Nephron progenitor cell (in vitro differentiated cells): Measurements from ENCODE around the gene ZNF213.
"Not testable (repeated sequence)": the region's sequence is repeated elsewhere in the genome, so short reads cannot be mapped to it uniquely, and the experiment has no call there.

Experiments
- DNase-seq: peaks from one replicate; pipeline ENCODE4 v3.0.0; 2021
- H3K27ac Mint-ChIP-seq: 2 replicates; pipeline ENCODE4 v1.8.0; 2021; ENCODE audit warnings: mild to moderate bottlenecking, moderate library complexity, mixed read lengths
- H3K27me3 Mint-ChIP-seq: 2 replicates; pipeline ENCODE4 v1.8.0; 2021; ENCODE audit warnings: mild to moderate bottlenecking, low read depth, mixed read lengths; ENCODE audit not compliant: poor library complexity
- H3K36me3 Mint-ChIP-seq: 2 replicates; pipeline ENCODE4 v1.8.0; 2021; ENCODE audit warnings: low read depth, mixed read lengths
- H3K4me1 Mint-ChIP-seq: 2 replicates; pipeline ENCODE4 v1.8.0; 2021; ENCODE audit warnings: mixed read lengths
- H3K4me3 Mint-ChIP-seq: 2 replicates; pipeline ENCODE4 v1.8.0; 2021; ENCODE audit warnings: mild to moderate bottlenecking, moderate library complexity, mixed read lengths
- H3K9me3 Mint-ChIP-seq: 2 replicates; pipeline ENCODE4 v1.8.0; 2021; ENCODE audit warnings: mild to moderate bottlenecking, moderate library complexity, mixed read lengths
- TF ChIP-seq, protein P1 (sequence below): fragments of 200-600 bp; sonication (generic); IDR thresholded peaks from 2 replicates; pipeline ENCODE4 v1.5.0; 2021; ENCODE audit warnings: antibody characterized with exemption

Gene ZNF213

DNA sequence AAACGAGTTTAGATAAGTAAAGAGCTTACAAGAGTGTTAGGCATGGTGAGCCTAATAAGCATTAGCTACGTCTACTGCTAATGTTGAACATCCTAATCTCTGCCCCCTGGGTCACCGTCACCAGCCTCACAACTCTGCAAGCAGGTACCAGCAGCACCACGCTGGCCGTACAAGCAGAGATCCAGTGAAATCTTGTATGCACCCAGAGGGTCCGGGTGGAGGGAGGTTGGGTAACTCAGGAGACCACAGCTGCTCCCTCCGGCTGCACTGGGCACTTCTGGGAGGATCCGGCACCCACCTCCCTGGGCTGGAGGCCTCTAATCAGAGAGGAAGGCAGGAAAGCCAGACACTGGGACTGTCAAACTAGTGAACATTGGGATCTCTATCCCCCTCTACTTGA lies 44.8 kb downstream of the ZNF213 start:
- peaks cover 17% of the 10 kb centered on the region for H3K4me1 Mint-ChIP-seq
- no peaks in the 10 kb centered on the region for H3K36me3 Mint-ChIP-seq
- TF ChIP-seq, protein P1, sequence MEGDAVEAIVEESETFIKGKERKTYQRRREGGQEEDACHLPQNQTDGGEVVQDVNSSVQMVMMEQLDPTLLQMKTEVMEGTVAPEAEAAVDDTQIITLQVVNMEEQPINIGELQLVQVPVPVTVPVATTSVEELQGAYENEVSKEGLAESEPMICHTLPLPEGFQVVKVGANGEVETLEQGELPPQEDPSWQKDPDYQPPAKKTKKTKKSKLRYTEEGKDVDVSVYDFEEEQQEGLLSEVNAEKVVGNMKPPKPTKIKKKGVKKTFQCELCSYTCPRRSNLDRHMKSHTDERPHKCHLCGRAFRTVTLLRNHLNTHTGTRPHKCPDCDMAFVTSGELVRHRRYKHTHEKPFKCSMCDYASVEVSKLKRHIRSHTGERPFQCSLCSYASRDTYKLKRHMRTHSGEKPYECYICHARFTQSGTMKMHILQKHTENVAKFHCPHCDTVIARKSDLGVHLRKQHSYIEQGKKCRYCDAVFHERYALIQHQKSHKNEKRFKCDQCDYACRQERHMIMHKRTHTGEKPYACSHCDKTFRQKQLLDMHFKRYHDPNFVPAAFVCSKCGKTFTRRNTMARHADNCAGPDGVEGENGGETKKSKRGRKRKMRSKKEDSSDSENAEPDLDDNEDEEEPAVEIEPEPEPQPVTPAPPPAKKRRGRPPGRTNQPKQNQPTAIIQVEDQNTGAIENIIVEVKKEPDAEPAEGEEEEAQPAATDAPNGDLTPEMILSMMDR, result no peak
- peaks cover 13% of the 10 kb centered on the region for H3K9me3 Mint-ChIP-seq
- H3K4me3 Mint-ChIP-seq, result no peak overlapping the region
- no peak overlapping the region for H3K27ac Mint-ChIP-seq
- no peak for DNase-seq
- H3K27me3 Mint-ChIP-seq, result peaks cover 100% of the 10 kb centered on the region

DNA sequence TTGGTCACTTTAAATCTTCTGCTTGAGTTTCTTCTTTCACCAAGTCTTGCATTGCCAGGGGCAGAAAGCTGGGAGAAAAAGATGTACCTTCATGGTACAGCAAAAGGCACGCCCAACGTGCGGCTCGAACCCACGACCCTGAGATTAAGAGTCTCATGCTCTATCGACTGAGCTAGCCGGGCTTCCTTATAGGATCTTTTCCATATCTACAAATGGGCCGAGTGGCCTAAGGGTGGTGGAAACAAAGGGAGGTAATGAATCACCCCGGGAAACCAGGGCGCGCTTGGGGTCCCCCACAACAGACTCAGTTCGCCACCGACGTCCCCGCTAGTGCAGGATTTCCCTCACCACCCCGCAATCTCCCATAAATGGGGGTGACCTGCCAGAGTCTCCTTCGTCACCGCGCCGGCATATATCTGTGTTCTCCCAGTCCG lies 45.6 kb downstream of the ZNF213 start:
- TF ChIP-seq, protein P1, result no peak
- DNase-seq, result no peak
- H3K36me3 Mint-ChIP-seq, result no peaks in the 10 kb centered on the region

DNA sequence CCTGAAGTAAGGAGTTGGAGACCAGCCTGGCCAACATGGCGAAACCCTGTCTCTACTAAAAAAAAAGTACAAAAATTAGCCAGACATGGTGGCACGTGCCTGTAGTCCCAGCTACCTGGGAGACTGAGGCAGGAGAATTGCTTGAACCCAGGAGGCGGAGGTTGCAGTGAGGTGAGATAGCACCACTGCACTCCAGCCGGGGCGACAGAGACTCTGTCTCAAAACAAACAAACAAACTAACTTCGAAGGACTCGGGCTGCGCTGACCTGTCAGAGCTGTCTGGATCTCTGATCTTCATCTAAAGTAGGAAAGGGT lies 47.4 kb downstream of the ZNF213 start:
- H3K27ac Mint-ChIP-seq, H3K9me3 Mint-ChIP-seq: not testable (repeated sequence)

More for the DNA sequence above, 45.6 kb downstream of the ZNF213 start:
- H3K9me3 Mint-ChIP-seq, result peaks cover 13% of the 10 kb centered on the region
- peaks cover 97% of the 10 kb centered on the region for H3K27me3 Mint-ChIP-seq
- peaks cover 17% of the 10 kb centered on the region for H3K4me1 Mint-ChIP-seq
- no peak overlapping the region for H3K27ac Mint-ChIP-seq
- peak overlapping the region; percentile 58 for H3K4me3 Mint-ChIP-seq

DNA sequence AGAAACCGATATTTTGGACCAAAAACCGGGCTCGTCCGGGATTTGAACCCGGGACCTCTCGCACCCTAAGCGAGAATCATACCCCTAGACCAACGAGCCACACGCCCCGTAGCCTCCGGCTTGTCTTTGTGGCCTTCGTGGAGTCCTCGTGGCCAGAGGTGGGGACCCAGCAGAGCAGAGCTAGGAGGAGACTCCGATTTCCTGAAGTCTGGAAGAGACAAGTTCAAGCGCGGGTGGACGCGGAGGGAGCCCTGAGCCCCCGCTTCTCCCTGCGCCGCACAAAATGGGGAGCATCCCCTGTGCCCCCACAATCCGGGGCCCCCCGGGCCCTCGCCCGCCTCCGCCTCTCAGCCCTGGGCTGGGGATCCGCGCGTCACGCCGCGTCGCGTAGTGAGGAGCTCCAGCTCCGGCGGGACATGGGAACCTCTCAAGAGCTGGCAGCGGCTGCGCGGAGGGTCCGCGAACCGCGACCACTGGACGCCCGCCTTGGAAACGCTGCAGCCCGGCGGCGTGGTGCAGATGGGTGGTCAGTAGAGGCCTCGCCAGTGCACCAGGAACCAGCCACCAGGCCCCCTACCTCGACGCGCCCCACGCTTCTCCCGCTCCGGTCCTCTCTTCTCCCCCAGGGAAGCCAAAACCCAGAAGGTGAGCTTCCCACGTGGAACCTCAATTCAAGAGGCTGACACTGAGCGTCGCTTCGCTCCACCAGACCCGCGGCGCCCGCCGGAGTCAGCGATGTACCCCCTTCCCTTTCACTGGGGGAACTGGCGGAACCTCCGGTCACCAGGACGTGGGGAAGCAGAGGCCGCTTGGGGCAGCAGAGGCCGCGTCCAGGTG lies 48.0 kb downstream of the ZNF213 start:
- Mint-ChIP-seq H3K9me3 (peaks cover 9% of the 10 kb centered on the region), H3K36me3 (no peaks in the 10 kb centered on the region), H3K4me3 (peak overlapping the region; percentile 88), H3K27me3 (peaks cover 94% of the 10 kb centered on the region), H3K27ac (no peak overlapping the region), H3K4me1 (peaks cover 17% of the 10 kb centered on the region)
- peak; percentile 74 for DNase-seq
- TF ChIP-seq, protein P1, result no peak

More for the DNA sequence above, 47.4 kb downstream of the ZNF213 start:
- Mint-ChIP-seq H3K4me1 (peaks cover 17% of the 10 kb centered on the region), H3K27me3 (peaks cover 94% of the 10 kb centered on the region), H3K4me3 (peak overlapping the region; percentile 88)
- not testable (repeated sequence) for DNase-seq, H3K36me3 Mint-ChIP-seq

DNA sequence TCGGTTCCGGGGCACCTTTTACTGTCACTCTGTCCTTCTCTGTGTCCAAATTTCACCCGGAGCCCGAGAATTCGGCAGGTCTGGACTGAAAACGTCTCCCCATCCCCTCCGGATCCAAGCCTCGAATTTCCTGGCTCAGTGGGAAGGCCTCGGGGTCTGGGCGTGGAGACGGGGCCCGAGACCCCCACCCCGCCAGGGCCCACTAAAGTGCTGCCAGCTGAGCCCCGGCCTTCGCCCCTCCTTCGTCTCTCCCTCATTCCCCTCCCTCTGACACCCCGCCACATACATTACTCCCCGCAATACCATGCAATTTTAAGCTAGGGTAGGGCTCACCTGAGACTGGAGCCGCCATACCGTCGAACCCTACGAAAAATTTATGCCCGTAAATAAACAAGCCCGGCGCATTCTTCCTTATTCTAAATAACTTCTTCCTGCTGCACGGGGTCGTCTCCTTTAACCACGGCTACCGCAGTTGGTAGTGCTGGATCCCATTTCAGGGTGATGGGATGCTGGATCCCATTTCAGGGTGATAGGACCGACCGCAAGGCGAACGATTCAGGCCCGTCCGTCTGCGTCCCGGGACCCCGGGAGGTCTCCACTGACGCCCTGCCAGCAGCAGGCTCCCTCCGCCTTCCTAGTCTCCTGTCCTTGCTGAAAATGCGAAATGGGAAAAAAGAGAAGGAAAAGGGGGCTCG lies 48.8 kb downstream of the ZNF213 start:
- TF ChIP-seq, protein P1, result no peak
- peaks cover 94% of the 10 kb centered on the region for H3K27me3 Mint-ChIP-seq
- H3K27ac Mint-ChIP-seq, result no peak overlapping the region

DNA sequence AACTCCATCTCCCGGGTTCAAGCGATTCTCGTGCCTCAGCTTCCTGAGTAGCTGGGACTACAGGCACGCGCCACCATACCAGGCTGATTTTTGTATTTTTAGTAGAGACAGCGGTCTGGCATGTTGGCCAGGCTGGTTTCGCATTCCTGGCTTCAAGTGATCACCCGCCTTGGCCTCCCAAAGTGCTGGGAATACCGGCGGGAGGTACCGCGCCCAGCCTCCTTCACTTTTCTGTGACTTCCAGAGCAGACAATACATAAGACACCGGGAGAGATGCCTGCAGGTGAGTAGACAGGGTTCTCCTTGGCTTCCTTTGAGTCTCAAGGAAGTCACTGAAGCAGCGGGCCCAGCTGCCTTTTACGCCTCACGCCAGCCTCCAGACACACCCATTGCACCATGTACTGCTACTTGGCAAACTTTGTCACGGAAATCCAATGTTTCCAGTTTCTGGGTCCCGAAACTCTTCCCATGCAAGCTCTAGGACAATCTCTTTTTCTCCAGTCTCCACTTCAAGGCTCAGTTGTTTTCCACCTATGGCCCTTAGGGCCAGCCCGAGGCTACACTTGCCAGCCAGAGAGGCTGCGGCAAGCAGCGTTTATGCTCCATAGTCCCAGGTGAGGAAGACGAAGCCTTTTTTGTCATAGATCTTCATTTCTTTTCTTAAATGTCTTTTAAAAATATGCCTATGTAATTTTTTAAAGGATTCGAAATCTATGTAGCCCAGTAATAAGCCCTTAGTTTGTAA lies 52.3 kb downstream of the ZNF213 start:
- TF ChIP-seq, protein P1, result no peak
- no peaks in the 10 kb centered on the region for H3K36me3 Mint-ChIP-seq
- H3K27me3 Mint-ChIP-seq, result peaks cover 94% of the 10 kb centered on the region
- peaks cover 33% of the 10 kb centered on the region for H3K4me1 Mint-ChIP-seq
- H3K9me3 Mint-ChIP-seq, result peaks cover 20% of the 10 kb centered on the region
- peak overlapping the region; percentile 91 for H3K4me3 Mint-ChIP-seq
- no peak overlapping the region for H3K27ac Mint-ChIP-seq
- no peak for DNase-seq

More for the DNA sequence above, 48.8 kb downstream of the ZNF213 start:
- peaks cover 9% of the 10 kb centered on the region for H3K9me3 Mint-ChIP-seq
- peaks cover 17% of the 10 kb centered on the region for H3K4me1 Mint-ChIP-seq
- peak overlapping the region; percentile 88 for H3K4me3 Mint-ChIP-seq
- peak; percentile 23 for DNase-seq
- H3K36me3 Mint-ChIP-seq, result no peaks in the 10 kb centered on the region
